KMS-11 (cell line): ENCODE data around the gene CRK.

Source experiments
- H2AFZ ChIP-seq: fragments of 200-600 bp; sonication (generic); 2 replicates; pipeline ENCODE4 v1.6.1; 2016; ENCODE audit warnings: antibody characterized with exemption, mixed run types, low read depth
- H3K27ac ChIP-seq: fragments of 200-600 bp; sonication (generic); 2 replicates; pipeline ENCODE4 v1.6.1; 2016; ENCODE audit warnings: mild to moderate bottlenecking, mixed run types
- H3K27me3 ChIP-seq: fragments of 200-600 bp; sonication (generic); 2 replicates; pipeline ENCODE4 v1.6.1; 2017; ENCODE audit warnings: mild to moderate bottlenecking, low read depth, mixed run types, moderate library complexity; ENCODE audit not compliant: insufficient read depth
- H3K36me3 ChIP-seq: fragments of 200-600 bp; sonication (generic); 2 replicates; pipeline ENCODE4 v1.6.1; 2017; ENCODE audit warnings: mild to moderate bottlenecking, mixed run types; ENCODE audit not compliant: insufficient read depth
- H3K4me1 ChIP-seq: fragments of 200-600 bp; sonication (generic); 2 replicates; pipeline ENCODE4 v1.6.1; 2016; ENCODE audit warnings: mild to moderate bottlenecking, low read depth, mixed run types; ENCODE audit not compliant: poor library complexity, severe bottlenecking
- H3K4me2 ChIP-seq: fragments of 200-600 bp; sonication (generic); 2 replicates; pipeline ENCODE4 v1.7.0; 2016; ENCODE audit warnings: mild to moderate bottlenecking, mixed run types
- H3K4me3 ChIP-seq: fragments of 200-600 bp; sonication (generic); IDR thresholded peaks from 2 replicates; pipeline ENCODE4 v1.6.1; 2017; ENCODE audit warnings: low read depth, low read length, mixed read lengths; ENCODE audit not compliant: insufficient read depth
- H3K79me2 ChIP-seq: fragments of 200-600 bp; sonication (generic); 2 replicates; pipeline ENCODE4 v1.6.1; 2016; ENCODE audit warnings: low read depth, mixed run types; ENCODE audit not compliant: insufficient read depth
- H3K9ac ChIP-seq: fragments of 200-600 bp; sonication (generic); 2 replicates; pipeline ENCODE4 v1.6.1; 2016; ENCODE audit warnings: mild to moderate bottlenecking, mixed run types
- H4K20me1 ChIP-seq: fragments of 200-600 bp; sonication (generic); 2 replicates; pipeline ENCODE4 v1.6.1; 2016; ENCODE audit warnings: mild to moderate bottlenecking, mixed run types; ENCODE audit not compliant: insufficient read depth
- CTCF ChIP-seq: fragments of 200-600 bp; sonication (generic); conservative IDR thresholded peaks from 2 replicates; pipeline ENCODE4 v1.6.1; 2017; ENCODE audit warnings: low read depth, mild to moderate bottlenecking, antibody characterized with exemption, low read length, moderate library complexity, mixed read lengths

CRK gene

GRCh38 chr17:1414634-1415033, 41.4 kb downstream of the CRK start:
- Histone ChIP-seq H3K4me3 (no peak overlapping the region), H3K9ac (no peak overlapping the region), H3K27ac (no peak overlapping the region; the same call in 1 of the 2 replicates), H3K36me3 (no peaks in the 10 kb centered on the region), H4K20me1 (no peaks in the 10 kb centered on the region), H3K4me1 (peaks cover 30% of the 10 kb centered on the region), H3K4me2 (peak overlapping the region; percentile 80; the same call in 1 of the 2 replicates), H3K79me2 (no peaks in the 10 kb centered on the region), H2AFZ (no peak overlapping the region), H3K27me3 (no peaks in the 10 kb centered on the region)
- TF ChIP-seq CTCF, result no peak

- H3K4me3 ChIP-seq, result no peak overlapping the region
- no peak overlapping the region; the same call in 1 of the 2 replicates for H3K9ac ChIP-seq
- no peak overlapping the region for H2AFZ ChIP-seq
- TF ChIP-seq CTCF, result no peak
- peak overlapping the region; percentile 80; the same call in 1 of the 2 replicates for H3K4me2 ChIP-seq
- H3K27ac ChIP-seq, result peak overlapping the region; percentile 63; the same call in 1 of the 2 replicates
- H3K27me3 ChIP-seq, result no peaks in the 10 kb centered on the region
- H3K36me3 ChIP-seq, result no peaks in the 10 kb centered on the region
- H3K4me1 ChIP-seq, result peaks cover 30% of the 10 kb centered on the region
- H4K20me1 ChIP-seq, result no peaks in the 10 kb centered on the region
- H3K79me2 ChIP-seq, result no peaks in the 10 kb centered on the region
Observed at GRCh38 chr17:1414001-1414574, 41.9 kb downstream of the CRK start.

- no peak for TF ChIP-seq CTCF
- Histone ChIP-seq H3K79me2 (no peaks in the 10 kb centered on the region), H3K36me3 (no peaks in the 10 kb centered on the region), H3K27ac (peak overlapping the region; percentile 63), H4K20me1 (no peaks in the 10 kb centered on the region), H3K27me3 (no peaks in the 10 kb centered on the region), H3K4me2 (peak overlapping the region; percentile 80), H3K4me3 (no peak overlapping the region), H3K9ac (peak overlapping the region; percentile 12; the same call in 1 of the 2 replicates), H2AFZ (0 out of 2 replicates have a peak overlapping the region, but pooled peaks have one; percentile 4), H3K4me1 (peaks cover 30% of the 10 kb centered on the region)
Observed at GRCh38 chr17:1413281-1413791, 42.7 kb downstream of the CRK start.

GRCh38 chr17:1412185-1413110, 43.6 kb downstream of the CRK start:
- no peaks in the 10 kb centered on the region for H4K20me1 ChIP-seq
- 0 out of 2 replicates have a peak overlapping the region, but pooled peaks have one; percentile 4 for H2AFZ ChIP-seq
- peaks cover 30% of the 10 kb centered on the region for H3K4me1 ChIP-seq
- H3K4me2 ChIP-seq, result peak overlapping the region; percentile 80
- H3K27me3 ChIP-seq, result no peaks in the 10 kb centered on the region
- peak overlapping the region; percentile 12; the same call in 1 of the 2 replicates for H3K9ac ChIP-seq
- H3K36me3 ChIP-seq, result no peaks in the 10 kb centered on the region
- H3K79me2 ChIP-seq, result no peaks in the 10 kb centered on the region
- no peak overlapping the region for H3K4me3 ChIP-seq
- TF ChIP-seq CTCF, result no peak
- peak overlapping the region; percentile 63 for H3K27ac ChIP-seq
